ENCODE results near the gene EXOG.

DNA sequence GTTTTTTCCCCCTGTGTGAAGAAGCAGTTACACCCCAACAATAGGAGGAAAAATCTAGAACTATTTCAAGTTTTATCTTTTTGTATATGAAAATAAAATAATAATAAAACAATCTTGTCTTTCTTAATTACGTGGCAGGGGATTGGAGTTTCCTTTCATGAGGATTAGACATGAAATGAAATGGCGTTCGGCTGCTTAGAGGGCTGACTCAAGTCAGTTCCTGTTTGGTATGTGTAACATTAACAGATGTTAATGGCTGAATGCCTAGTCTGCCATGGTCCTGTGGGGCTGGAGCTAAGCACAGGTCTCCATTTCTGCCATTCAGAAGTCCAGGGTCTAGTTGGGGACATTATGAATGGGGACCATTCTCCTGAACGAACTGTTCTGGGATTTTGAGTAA is 3.1 kb upstream of the EXOG start:
- TF ChIP-seq, protein P1, sequence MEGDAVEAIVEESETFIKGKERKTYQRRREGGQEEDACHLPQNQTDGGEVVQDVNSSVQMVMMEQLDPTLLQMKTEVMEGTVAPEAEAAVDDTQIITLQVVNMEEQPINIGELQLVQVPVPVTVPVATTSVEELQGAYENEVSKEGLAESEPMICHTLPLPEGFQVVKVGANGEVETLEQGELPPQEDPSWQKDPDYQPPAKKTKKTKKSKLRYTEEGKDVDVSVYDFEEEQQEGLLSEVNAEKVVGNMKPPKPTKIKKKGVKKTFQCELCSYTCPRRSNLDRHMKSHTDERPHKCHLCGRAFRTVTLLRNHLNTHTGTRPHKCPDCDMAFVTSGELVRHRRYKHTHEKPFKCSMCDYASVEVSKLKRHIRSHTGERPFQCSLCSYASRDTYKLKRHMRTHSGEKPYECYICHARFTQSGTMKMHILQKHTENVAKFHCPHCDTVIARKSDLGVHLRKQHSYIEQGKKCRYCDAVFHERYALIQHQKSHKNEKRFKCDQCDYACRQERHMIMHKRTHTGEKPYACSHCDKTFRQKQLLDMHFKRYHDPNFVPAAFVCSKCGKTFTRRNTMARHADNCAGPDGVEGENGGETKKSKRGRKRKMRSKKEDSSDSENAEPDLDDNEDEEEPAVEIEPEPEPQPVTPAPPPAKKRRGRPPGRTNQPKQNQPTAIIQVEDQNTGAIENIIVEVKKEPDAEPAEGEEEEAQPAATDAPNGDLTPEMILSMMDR (IDR thresholded peaks at IDR 0.05; ENCODE audit: low read length) = no peak
- no peak for TF ChIP-seq EZH2 (IDR thresholded peaks at IDR 0.05; ENCODE audit: borderline replicate concordance, low read length)

Measured in OCI-LY1 (cell line).